Measurements from ENCODE around the gene ZNF345. TPM values are rescaled to one million over a fixed set of nuclear protein-coding genes. Genes with fewer than 3 reads are reported as not detected.
A peak's percentile ranks its signal among the peaks of the same experiment; 100 is the strongest.

ZNF345 gene
- 12.3 and 17.4 TPM in 2 replicates for polyA plus RNA-seq (2014; cell fraction: cytosol; rRNA removed)
- 8.8 and 10.9 TPM in 2 replicates for polyA plus RNA-seq (2014; cell fraction: nucleus; rRNA removed)

DNA sequence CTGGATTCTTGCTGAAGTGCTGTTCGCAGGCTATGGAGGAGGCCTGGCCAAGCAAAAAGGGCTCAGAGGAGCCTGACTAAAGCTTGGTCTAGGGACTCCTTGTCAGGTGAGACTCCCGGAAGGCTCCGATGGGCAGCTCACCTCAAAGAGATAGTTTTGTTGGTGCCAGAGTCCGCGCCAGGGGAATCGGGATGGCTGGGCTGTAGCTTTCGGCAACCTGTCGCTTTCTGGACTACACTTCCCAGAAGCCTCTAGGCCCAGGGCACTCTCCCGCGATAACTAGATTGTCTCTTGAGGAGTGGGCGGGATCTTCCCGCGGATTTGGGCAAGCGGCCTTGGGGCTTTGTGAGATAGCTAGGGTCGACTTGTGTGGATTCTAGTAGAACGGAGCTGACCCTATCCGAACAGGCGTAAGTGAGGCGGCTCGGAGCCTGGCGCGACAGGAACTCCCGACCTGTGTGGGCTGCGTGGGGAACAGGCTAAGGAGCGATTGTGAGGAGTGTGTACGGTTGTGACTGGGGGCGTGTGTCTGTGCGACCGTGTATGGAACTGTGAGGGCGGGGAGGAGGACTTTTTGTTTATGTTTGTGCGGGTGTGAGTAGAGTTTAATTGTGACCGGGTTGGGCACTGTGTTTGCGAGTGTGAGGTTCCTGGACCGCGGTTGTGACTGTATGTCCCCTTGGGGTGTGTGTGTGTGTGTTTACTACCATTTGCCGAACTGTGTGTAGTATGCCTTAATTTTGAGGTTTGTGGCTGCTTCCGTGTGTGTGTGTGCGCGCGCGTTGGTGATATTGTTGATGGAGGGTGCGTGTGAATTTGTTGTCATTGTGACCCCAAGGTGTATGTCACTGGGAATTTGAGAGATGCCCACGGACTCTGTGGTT, at the start of gene ZNF345:
Gene ZNF345 (plus strand): TSS at position 318 of the 884 bp plus-strand sequence. CDS start 25,955 bp downstream, outside the sequence.
- DNase-seq (ENCODE audit: low spot score), result peak; percentile 95

DNA sequence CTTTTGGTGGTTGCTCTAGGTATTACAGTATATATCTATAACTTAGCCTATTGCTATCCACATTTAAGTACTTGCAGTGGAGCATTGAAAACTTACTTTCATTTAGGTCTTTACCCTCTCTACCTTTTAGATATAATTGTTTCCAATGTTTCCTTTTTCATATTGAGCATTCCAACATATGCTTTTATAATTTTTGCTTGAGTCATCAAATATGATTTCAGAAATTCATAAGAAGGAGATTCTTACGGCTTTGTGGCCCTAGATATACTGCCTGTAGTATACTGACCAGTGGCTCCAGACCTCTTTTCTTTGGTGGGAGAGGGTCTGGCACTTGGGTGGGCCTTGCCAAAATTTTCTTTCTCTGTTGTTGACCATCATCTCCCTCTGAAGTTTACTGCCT, 45.3 kb upstream of the ZNF345 start:
- no peak for DNase-seq (ENCODE audit: low spot score)

DNA sequence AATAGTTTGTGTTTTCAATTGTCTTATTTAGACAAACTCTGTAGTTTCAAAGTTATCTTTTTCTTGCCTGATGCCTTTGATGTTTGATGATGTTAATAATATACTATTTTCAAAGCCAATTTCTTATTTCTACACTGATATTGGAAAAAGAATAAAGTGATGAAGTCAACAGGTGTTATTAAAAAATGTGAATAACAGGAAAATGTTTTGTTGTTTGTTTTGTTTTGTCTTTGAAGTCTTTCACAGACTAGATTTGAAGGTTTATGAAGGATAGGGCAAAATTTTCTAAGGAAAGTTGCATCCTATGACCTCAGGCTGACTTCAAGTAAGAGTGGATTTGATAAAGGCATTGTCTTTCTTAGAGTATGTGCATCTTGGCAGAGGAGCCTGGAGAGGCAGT, 43.6 kb upstream of the ZNF345 start:
- no peak for DNase-seq (ENCODE audit: low spot score)

DNA sequence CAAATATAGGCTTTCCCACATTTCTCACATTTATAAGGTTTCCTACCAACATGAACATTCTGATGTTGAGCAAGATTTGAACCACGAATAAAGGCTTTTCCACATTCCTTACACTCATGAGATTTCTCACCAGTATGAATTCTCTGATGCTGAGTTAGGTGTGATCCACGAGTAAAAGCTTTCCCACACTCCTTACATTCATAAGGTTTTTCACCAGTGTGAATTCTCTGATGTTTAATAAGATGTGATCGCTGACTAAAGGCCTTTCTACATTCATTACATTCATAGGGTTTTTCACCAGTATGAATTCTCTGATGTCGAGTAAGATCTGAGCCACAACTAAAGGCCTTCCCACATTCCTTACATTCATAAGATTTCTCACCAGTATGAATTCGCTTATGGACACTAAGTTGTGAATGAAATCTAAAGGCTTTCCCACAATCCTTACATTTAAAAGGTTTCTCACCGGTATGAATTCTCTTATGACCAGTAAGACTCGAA, 31.5 kb upstream of the ZNF345 start:
- DNase-seq (ENCODE audit: low spot score), result no peak

DNA sequence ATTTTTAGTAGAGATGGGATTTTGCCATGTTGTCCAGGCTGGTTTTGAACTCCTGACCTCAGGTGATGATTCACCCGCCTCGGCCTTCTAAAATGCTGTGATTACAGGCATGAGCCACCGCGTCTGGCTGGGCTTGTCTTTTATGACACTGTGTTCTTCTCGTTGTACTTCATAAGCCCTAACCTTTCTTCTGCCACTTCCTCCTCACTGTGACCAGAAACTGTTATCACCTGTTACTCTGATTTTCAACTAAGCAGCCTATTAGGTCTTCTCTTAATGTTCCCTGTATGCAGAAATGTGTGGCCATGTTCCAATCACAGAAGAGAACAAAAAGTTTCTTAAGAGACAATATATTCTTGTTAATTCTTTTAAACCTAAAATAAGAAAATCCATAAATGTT, 28.9 kb upstream of the ZNF345 start:
- no peak for DNase-seq (ENCODE audit: low spot score)

DNA sequence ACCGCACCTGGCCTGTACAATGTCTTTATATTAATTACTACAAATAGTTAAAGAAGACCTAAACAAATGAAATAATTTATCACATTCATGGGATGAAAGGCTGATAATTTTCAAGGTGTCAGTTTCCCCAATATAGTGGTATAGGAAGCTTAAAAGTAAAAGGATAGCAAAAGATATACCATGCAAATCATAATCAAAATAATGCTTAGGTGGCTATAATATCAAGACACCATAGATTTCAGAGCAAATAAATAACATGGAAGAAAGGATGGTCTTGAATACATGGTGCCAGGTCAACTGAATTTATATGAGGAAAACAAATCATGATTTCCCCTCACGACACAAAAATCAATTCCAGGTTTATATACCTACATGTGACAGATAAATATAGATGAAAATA, 17.2 kb upstream of the ZNF345 start:
- DNase-seq (ENCODE audit: low spot score), result no peak

DNA sequence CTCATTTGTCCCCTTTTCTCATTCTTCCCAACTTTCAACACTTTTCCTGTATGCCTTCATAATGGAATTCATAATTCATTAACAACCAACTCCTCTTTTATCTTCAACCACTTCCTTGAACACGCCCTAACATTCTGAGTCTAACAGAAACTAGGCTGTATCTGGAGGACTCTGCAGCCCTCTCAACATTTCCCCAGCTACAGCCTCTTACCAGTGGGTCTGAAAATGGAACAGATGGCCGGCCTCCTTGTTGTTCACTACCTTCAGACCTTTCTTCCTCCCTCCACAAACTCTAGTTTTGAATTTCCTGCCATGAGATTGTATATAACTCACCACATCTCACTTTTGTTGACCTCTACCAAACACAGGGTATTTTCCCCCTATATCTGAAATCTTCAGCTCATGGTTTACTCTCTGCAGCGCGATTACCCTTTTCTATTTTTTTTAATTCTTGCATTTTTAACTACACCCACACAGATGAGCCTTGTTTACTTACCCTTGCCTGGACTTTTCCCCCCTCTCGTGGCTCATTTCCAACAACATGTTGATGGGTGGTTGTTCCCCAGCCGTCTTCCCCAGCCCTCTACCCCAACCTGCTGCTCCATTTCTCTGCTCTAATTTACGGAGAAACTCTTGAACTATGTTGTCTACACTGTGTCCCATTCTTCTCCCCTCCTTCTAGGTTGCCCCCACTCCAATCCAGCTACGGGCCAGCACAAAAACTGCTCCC, 13.3 kb upstream of the ZNF345 start:
- DNase-seq (ENCODE audit: low spot score), result peak; percentile 8

DNA sequence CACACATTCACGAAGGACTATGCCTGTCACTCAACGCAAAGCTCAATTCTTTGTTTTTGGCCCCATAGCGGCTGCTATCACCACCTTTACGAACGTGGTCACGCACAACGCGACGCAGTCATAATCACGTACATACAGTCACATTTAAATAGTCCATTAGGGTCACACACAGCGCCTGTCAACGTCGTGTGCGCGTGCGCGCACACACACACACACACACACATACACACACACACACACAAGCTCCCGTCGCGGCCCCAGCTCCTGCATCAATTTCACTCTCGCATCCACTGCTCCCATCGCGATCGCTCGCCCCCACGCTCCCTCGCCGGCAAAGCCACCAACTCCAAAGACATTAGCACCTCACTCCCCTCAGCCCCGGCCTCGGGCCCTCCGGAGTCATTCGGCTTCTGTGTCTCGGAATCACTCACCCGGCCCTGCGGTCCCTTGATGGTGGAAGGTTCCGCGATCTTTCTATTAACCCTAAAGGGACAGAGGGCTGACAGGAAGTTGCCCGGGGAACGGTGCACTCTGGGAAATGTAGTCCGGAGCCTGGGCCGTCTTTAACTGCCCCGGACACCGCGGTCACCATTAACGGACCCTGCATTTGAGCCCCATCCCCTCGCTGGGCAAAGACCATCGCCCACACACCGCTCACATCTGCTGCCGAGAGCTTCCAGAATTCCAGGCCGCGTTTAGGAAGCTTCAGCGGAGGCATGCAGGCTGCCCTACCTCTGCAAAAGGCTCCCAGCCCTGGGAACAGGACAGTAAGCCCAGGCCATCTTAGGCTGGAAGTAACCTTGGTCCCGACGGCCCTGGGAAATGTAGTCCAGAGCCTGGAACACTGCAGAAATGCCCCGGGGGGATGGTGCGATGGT, 12.5 kb upstream of the ZNF345 start, which contains the start of gene ZNF790:
Gene ZNF790 (minus strand): TSS at position 482 of the 878 bp plus-strand sequence. CDS start 12,768 bp downstream, outside the sequence.
- DNase-seq (ENCODE audit: low spot score), result peak; percentile 92

DNA sequence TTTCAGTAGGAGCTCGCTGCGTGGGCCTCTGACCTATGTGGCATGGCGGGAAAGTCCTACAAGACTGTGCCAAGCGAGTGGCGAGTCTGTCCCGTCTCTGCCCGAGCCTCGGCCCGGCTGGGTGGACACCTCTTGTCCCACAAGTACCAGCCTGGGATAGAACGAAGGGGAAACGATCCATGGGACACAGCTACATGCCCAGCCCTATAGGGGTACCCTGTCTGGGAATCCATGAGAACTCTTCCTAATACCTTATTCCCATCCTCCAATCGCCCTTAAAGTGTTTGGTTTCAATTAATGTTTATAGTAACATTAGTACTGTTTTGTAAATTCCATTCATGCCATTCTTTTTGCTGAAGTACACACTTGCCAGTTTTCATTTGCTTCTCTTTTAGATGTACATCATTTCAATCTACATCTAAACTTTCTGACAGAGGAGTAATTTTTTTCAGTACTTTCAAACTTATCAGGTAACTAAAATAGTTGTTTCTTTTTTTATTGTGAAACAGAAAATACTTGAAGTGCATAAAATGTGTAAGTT, 11.8 kb upstream of the ZNF345 start:
- no peak for DNase-seq (ENCODE audit: low spot score)

DNA sequence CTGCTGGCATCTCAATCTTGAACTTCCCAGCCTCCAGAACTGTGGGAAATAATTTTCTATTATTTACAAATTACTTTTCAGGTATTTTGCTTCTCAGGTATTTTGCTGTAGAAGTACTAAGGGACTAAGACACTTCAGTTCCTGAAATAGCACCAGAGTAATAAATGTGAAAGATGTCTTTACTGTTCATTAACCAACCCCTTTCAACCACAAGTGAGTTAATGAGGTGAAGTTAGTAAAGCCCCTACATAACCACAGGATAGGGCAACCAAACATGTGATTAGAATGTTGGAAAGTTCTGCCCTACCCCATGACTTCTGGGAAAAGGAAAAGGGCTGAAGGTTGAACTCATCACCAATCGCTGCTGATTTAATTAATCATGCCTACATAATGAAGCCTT, 2.7 kb upstream of the ZNF345 start:
- DNase-seq (ENCODE audit: low spot score), result no peak

DNA sequence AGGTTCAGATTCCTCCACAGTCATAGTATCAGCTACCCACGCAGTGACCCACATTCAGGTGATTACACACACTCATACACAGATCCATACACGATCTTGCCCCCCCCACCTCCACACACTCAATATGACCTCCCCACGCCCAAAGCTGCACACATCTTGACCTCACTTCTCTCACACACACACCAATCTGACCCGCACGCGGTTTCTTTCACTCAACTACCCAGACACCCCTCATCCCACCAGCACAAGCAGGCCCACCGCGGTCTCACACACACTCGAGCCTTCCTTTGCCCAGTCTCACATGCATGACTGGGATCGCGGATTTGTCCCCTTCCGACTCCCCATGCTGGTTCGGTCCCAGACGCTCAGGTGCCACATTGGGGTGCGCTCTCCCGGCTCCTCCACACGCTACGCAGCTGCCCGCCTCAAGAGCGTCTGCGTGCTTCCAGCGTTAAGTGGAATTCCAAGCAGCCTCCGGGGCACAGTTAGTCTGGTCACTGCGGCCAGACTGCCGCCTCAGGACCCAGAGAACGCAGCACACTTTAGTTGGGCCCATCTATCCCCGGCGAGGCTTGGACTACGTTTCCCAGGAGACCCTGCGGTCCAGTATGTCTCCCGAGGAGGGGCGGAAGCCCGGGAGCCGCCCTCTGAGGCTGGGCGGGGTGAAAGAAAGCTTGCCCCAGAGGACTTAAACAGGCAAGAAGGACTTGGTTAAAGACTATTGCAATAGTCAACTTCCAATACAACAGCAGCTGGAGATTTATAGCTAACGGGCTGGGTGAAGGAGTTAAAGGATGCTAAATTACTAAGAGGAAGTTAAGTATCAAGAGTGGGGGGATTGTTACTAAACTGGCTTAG, 746 bp upstream of the ZNF345 start:
- peak; percentile 89 for DNase-seq (ENCODE audit: low spot score)

DNA sequence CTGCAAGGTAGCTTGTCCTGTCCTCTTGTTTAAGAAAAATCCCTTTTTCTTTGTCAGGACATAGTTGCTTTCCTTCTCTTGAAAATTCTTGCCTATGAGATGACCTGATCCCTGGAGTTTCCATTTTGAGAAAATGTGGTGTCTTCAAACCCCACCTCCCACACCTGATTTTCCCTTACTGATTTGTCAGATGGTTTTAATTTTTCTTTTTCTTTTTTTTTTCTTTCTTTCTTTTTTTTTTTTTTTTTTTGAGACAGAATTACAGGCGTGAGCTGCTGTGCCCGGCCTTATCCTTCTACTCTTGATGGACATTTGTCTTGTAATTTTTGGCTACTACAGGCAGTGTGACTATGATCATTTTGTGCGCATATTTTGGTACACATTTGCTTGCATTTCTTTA, 1.2 kb downstream of the ZNF345 start:
- DNase-seq (ENCODE audit: low spot score), result no peak

DNA sequence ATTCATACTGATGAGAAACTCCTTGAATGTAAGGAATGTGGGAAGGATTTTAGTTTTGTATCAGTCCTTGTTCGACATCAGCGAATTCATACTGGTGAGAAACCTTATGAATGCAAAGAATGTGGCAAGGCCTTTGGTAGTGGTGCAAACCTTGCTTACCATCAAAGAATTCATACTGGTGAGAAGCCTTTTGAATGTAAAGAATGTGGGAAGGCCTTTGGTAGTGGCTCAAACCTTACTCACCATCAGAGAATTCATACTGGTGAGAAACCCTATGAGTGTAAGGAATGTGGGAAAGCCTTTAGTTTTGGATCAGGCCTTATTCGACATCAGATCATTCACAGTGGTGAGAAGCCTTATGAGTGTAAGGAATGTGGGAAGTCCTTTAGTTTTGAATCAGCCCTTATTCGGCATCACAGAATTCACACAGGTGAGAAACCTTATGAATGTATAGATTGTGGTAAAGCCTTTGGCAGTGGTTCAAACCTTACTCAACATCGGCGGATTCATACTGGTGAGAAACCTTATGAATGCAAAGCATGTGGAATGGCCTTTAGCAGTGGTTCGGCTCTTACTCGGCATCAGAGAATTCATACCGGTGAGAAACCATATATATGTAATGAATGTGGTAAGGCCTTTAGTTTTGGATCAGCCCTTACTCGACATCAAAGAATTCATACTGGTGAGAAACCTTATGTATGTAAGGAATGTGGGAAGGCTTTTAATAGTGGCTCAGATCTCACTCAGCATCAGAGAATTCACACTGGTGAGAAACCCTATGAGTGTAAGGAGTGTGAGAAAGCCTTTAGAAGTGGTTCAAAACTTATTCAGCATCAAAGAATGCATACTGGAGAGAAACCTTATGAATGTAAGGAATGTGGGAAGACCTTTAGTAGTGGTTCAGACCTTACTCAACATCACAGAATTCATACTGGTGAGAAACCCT, 26.6 kb downstream of the ZNF345 start:
- DNase-seq (ENCODE audit: low spot score), result no peak

DNA sequence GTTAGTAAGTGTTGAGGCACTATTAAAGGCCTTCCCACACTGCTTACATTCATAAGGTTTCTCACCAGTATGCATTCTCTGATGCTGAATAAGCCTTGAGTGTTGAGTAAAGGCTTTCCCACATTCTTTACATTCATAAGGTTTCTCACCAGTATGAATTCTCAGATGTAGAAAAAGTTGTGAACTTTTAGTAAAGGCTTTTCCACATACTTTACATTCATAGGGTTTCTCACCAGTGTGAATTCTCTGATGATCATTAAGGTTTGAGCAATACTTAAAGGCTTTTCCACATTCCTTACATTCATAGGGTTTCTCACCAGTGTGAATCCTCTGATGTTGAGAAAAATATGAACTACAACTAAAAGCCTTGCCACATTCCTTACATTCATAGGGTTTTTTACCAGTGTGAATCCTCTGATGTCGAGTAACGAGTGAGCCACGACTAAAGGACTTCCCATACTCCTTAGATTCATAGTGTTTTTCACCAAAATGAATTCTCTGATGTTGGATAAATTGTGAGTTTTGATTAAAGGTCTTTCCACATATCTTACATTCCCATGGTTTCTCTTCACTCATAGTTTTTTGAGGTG, 41.2 kb downstream of the ZNF345 start:
- DNase-seq (ENCODE audit: low spot score), result no peak

DNA sequence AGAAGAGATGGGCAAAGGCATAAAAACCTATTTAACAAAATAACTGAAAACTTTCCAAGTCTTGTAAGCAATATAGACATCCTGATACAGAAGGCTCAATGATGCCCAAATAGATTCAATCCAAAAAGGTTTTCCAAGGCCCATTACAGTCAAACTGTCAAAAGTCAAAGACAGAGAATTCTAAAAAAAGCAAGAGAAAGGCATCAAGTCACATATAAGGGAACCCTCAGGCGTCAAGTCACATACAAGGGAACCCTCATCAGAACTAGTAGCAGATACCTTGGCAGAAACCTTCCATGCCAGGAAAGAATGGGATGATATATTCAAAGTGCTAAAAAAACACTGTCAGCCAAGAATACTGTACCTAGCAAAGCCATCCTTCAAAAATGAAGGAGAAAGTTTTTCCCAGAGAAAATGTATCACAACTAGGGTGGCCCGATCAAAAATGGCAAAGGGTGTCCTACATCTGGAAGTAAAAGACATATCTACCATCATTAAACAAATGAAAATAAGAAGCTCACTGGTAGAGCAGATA, 44.2 kb downstream of the ZNF345 start:
- no peak for DNase-seq (ENCODE audit: low spot score)

DNA sequence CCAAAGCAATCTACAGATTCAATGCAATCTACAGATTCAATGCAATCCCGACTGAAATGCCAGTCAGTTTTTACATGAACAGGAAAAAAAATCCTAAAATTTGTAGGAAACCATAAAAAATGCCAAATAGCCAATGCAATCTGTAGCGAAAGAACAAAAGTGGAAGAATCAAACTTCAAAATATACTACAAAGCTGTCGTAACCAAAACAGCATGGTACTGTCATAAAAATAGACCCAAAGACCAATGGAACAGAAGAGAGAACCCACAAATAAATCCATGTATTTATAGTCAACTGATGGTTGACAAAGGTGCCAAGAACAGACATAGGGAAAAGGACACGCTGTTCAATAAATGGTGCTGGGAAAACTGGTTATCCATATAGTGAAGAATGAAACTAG, 47.7 kb downstream of the ZNF345 start:
- no peak for DNase-seq (ENCODE audit: low spot score)

DNA sequence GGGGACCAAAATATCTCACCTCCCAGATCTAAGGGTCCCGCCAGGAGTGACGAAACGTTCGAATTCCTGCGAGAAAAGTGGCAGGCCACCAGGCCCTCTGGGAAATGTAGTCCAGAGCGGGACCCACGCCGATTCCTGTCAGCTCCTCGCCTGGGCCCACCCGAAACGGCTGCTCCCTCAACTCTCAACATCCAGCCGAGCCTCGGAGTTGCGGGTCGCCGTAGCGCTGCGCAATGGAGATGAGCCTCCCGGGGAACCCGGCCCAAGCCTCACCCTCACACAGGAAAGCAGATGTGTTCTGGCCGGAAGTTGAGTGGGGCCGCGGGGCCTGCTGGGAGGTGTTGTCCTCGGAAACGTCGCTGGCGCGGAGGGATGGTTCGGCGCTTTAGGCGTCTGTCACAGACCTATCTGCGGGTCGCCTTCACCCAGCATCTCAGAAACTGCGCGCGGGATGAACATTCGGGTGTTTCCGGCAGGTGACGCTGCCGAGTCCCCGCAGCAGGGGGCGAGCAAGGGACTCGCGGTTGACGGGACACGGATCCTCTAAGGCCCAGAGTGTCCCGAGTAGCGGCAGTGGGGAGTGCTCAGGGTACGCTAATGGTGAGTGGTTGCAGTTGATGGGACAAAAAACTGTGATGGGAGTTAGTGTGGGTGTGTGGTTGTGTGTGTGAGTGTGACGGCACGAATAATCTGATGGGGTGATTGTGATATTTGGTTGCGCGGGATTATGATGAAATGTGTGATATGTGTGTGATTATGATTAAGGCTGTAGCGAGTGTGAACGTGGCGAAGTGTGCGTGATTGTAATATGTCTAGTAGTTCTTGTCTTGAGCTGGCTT, 65.5 kb downstream of the ZNF345 start, which contains the start of the genes ZNF568 and ZNF829:
Gene ZNF568 (plus strand): TSS at position 341 of the 839 bp plus-strand sequence. CDS start 6,439 bp downstream, outside the sequence.
Gene ZNF829 (minus strand): TSS at position 300 of the 839 bp plus-strand sequence. CDS start 1,124 bp downstream, outside the sequence.
- peak; percentile 95 for DNase-seq (ENCODE audit: low spot score)
